Measurements from ENCODE around the gene CDK16.

Gene CDK16

DNA sequence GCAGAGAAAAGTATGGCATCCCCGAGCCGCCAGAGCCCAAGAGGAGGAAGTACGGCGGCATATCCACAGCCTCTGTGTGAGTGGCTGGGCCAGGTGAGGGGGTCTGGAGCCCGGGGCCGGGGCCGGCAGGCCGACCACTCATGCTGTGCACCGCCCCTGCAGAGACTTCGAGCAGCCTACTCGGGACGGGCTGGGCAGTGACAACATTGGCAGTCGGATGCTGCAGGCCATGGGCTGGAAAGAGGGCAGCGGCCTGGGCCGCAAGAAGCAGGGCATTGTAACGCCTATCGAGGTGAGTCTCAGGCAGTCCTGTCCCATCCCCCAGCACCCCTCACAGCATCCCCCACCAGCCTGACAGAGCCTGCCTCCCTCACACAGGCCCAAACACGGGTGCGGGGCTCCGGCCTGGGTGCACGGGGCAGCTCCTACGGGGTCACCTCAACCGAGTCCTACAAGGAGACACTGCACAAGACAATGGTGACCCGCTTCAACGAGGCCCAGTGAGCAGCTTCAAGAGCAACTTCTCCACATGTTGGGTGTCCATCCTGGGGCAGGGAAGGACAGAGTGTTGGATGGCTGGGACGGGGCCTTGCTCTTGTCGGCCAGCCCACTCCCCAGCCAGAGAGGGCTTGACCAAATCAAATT lies 32.3 kb upstream of the CDK16 start:
- DNase-seq (ENCODE audit: low read depth in 2 of 2), result no peak

DNA sequence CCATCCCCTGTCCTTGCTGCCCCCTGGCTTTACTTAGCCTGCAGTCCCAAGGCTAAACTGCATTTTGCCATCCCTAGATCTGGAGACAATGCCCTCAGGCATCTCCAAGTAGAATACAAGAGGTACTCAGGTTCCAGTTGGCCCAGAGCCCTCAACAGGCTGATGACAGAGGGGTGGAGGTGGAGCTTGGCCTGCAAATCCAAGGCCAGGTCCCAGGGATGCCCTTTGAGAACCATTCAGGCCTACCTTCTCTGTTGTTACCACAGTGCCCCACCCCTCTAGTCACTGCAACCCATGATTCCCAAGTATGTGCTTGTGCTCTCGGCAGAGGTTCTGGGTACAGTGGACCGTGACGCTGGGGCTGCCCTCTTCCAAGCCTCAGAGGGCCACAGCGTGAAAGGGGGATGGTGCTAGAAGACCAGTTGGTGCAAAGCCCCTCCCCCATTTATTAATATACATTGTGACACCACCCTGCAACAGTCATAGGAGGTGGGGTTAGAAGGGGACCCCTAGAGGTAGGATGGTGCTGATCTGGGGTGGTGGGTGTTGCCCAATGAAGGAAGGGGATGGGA lies 31.3 kb upstream of the CDK16 start:
- DNase-seq (ENCODE audit: low read depth in 2 of 2), result no peak

DNA sequence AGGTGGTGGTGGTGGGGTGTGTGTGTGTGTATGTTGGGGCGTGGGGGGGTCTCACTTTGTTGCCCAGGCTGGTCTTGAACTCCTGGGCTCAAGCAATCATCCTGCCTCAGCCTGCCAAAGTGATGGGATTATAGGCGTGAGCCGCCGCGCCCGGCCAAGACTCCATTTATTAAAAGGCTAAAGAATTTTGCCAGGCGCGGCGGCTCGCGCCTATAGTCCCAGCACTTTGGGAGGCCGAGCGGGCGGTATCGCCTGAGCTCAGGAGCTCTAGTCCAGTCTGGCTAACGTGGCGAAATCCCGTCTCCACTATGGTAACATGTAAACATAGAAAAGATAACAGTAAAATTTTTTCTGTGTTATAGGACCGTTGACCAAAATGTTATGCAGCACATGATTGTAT lies 28.6 kb upstream of the CDK16 start:
- no peak for DNase-seq (ENCODE audit: low read depth in 2 of 2)

DNA sequence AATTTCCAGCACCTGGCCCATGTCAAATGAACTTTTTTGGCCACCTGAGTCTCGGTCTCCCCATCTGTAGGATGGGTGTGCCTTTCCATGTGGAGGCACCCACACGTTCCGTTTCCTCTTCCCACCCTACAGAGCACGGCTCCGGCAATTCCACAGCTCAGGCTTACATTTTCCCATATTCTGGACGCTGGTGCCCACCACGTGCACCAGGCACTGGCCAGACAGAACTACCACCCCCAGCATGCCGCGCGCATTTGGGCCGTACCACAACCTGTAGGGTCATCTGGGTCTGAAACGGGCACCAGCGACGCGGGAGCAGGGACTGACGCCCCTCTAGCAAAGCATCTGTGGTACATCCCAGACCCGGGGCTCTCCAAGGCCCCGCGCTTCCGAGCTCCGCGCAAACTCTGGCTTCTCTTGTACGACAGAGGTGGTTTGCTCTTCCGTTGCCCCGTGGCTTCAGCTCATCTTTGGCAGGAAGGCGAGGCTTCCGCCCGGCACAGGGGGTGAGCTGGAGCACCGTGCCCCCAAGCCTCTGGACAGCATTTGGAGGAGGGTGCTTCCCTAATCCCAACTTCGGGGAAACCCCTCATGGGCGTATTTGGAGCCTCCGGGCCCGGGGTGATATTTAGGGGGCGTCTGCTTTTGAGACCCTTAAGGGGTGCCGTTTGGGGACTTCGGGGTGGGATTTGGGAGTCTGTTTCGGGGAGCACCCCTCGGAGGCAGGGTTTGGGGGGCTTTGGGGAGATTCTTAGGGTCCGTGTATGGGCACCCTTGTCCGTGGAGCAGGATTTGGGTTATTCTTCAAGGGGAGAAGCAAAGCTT lies 27.8 kb upstream of the CDK16 start:
- DNase-seq (ENCODE audit: low read depth in 2 of 2), result peak; percentile 66 to 70

DNA sequence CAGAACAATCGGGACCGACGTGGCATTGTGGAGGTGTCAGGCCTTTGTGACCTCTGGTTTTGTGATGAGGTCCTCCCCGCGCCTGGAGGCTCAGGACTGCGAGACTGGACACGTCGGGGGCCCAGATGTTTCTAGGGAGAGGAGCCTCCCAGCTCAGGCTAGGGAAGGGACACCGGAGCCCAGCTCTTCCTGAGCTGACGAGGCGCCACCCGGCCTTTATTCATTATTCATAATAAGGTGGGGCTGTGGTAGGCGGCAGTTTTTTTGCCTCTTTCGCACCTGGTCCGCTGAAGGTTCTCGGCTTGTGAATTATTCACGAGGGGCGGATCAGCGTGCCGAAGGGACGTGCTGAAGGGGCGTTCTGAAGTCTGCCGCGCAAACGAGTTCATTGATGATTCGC lies 27.1 kb upstream of the CDK16 start:
- DNase-seq (ENCODE audit: low read depth in 2 of 2), result peak; percentile 13 to 26

DNA sequence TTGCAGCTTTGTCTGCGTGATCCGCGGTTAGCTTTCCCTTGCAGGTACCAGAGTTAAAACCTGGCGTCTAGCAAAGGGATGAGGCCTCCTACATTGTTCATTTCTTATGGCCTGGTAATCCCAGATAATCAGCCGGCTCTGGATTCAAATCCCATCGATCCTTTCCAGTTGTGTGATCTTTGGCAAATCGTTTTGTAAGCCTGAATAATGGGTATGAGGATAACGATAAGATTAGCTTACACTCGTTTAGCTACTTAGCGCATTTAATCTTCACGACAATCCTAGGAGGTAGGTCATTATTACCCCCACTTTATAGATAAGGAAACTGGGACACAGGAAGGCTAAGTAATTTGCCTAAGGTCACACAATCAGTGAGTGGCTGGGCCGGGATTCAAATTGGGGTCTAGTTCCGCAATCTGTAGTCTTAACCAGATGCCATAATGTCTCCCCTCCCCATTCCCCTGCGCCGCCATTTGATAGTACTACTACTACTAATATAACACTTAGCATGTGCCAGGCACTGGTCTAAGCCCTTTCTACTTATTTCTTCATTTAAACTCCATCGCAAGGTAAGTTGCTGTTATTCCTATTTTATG lies 26.6 kb upstream of the CDK16 start:
- DNase-seq (ENCODE audit: low read depth in 2 of 2), result no peak

DNA sequence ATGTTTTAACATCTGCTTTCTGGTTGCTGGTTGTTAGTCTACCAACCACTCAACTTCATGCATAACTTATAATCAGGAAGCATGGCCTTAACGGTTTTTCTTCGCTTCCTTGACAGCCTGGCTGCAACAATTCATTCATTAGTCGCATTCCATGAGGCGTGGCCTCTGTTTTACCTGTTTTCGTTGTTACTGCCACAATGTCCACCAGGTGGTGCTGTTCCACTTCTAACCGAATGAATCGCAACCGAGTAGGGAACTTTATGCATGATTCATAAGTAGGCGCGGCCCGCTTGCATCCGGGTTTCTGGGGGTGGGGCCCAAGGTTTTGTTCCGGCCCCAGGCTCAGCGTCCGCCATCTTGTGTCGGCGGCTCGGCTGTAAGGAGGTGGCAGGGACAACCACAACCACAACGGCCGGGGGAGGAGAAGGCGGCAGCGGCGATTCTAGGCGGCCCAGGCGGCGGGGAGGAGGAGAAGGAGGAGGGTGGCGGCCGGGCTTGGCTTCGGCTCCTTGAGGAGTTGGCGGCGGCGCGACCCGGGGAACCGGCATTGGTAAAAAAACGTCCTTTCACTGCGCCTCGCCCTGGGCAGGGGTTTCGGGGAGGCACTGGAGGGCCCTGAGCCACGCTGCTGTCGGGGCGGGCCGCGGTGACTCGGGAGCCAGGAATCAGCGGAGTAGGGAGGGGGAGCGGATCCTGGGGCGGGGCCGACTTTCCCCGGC lies 24.8 kb upstream of the CDK16 start, which contains the start of gene UBA1:
UBA1 (plus strand) TSS at position 355 of the 719 bp plus-strand sequence. CDS start 4,974 bp downstream, outside the sequence.
- peak; percentile 83 to 97 for DNase-seq (ENCODE audit: low read depth in 2 of 2)

DNA sequence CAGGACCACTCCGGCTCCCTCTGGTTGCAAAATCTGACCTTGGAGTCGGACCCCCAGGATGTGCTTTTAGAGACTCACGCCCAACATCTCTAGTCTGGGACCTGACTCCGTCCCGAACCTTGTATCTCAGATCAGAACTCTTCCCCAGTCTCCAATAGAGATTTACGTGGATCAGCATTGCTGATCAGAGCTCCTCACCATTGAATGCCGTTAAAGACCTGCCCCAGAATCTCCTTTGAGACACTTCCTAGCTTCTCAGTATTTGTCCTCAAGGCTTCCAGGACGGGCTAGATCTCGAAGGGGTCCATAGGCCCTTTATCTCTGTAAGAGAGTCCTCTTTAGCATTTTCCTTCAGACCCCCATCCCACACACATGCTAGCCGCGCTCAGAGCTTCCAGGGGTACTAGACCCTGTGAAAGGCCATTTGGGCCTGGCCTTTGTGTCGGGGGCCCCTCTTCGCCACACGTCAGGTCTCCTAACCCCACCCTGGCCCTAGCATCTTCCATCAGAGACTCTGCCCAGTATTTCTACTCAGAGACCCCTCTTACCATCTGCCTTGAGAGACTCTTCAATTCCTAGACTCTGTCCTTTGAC lies 24.2 kb upstream of the CDK16 start:
- no peak for DNase-seq (ENCODE audit: low read depth in 2 of 2)

DNA sequence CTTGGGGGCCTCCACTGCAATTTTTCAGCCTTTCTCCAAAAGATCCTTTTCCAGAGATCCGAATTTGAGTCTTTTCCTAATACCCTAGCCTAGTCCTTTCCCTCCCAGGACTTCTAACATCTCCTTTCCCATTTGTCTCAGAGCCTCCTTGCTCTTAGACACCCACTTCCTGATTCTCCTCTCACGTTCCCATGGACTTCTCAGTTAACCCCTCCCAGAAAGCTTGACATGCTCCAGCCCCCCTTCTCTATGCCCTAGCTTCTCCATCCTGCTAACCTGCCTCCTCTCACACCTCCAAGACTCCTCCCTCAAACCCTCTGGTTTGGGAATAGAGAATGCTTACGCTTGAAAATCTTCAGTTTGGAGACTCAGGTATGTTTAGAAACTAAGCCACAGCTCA lies 22.4 kb upstream of the CDK16 start:
- no peak for DNase-seq (ENCODE audit: low read depth in 2 of 2)

DNA sequence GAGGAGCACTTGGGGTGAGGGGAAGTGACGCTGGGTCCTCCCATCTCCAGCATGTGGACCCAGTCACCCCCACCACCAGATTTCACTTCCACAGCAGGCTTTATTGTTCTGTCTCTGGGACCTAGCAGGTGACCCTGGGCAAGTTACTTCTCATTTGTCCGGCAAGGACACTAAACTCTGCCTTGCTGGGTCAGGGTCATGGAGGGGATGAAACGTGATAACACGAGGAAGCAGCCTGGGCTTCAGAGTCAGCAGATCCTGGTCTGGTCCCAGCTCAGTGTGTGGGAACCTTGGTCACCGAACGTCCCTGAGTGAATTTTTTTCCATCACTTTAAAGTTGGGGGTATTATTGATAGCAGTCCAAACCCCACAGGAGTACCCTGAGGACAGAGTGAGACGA lies 21.0 kb upstream of the CDK16 start:
- DNase-seq (ENCODE audit: low read depth in 2 of 2), result no peak

DNA sequence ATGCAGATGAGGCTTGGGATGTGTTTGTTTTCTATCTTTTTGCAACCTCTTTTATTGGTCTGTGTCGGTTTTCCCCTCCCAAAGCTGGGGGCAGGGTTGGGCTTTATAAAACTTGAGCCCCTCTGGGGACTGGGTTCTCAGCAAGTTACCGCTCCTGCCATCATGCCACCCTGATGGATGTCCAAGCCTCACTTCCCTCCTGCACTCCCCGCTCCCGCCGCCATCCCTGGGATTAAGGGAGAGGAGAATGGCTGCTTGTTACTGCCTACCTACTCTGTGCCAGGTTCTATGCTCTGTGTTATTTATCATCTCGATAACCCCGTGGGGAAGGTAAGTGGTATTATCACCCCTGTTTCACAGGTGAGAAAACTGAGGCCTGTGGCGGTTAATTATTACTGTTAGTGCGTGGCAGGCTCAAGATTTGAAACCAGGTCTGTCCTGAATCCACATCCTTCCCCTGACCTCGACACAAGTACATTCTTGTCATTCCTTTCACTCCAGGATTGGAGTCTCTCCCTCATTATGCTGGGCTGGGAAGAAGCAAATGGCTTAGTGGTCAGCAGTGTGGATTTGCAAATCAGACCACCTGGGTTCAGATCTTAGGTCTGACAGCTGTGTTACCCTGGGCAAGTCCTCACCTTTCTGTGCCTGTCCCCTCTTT lies 20.3 kb upstream of the CDK16 start:
- no peak for DNase-seq (ENCODE audit: low read depth in 2 of 2)

DNA sequence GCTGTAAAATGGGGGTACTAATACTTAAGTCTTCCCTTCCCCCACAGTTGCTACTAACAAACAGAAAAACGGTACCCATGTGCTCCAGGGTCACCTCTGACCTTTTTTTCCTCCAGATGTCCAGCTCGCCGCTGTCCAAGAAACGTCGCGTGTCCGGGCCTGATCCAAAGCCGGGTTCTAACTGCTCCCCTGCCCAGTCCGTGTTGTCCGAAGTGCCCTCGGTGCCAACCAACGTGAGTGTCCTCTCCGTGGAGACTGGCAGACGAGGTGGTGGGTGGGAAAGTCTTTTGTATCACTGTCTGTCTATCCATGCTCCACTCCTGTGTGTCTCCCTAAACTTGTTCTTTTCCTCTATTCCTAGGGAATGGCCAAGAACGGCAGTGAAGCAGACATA lies 19.8 kb upstream of the CDK16 start:
- DNase-seq (ENCODE audit: low read depth in 2 of 2), result no peak

DNA sequence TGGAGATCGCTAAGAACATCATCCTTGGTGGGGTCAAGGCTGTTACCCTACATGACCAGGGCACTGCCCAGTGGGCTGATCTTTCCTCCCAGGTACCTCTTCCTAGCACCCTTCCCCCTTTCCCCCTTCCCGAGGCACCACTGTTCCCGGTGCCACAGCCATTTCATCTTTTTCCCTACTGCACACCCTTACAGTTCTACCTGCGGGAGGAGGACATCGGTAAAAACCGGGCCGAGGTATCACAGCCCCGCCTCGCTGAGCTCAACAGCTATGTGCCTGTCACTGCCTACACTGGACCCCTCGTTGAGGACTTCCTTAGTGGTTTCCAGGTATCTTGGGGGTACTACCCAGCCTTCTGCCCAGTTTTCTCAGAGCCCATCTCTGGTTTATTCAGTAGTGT lies 19.2 kb upstream of the CDK16 start:
- no peak for DNase-seq (ENCODE audit: low read depth in 2 of 2)

DNA sequence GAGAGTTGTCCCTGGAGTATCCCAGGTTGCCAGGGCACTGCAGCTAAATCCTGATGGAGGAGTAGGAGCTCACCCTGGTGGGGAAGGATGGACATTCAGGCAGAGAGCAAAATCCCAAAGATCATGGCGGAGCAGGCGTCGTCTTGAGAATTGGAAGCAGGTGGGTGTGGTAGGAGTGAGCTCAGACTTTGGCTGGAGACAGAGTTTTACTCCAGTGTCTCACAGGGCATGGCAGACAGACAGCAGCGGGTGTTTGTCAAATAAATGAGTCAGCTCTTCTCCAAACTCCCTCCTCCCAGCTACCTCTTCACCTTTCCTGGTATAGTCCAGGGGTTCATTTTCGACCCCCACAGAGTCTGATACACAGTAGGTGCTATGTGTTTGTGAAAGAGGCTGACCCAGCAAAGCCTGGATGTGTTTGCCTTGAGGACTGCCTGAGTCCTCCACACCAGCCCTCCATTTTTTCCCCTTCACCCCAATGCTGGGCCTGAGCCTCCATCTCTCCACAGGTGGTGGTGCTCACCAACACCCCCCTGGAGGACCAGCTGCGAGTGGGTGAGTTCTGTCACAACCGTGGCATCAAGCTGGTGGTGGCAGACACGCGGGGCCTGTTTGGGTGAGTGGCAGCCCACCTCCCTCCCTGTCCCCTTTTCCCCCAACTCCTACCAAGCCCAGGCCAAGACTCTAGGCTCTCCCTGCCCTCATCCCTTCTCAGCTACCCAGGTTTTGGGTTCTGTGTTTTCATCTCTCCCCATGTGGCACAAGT lies 17.9 kb upstream of the CDK16 start:
- no peak for DNase-seq (ENCODE audit: low read depth in 2 of 2)

DNA sequence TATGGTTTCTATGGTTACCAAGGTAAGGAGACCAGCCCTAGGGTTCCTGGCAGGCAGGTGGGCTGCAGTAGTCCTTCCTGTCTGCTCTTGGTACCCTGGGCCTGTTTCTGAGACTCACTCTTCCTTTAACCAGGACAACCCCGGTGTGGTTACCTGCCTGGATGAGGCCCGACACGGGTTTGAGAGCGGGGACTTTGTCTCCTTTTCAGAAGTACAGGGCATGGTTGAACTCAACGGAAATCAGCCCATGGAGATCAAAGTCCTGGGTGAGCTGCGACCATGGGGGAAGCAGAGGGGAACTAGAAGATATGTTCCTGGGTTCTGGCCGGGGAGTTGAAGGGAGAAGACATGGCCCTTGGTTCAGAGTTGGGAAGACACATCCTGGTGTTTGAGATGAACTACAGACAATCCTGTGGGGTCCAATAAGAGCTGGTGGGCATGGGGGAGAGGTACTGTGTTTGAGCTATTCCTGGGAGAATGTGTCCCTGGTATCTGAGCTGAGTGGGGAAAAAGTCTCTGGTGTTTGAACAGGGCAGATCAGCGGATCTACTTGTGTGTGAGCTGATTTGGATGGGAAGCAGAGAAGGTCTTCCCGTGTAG lies 17.0 kb upstream of the CDK16 start:
- no peak for DNase-seq (ENCODE audit: low read depth in 2 of 2)

DNA sequence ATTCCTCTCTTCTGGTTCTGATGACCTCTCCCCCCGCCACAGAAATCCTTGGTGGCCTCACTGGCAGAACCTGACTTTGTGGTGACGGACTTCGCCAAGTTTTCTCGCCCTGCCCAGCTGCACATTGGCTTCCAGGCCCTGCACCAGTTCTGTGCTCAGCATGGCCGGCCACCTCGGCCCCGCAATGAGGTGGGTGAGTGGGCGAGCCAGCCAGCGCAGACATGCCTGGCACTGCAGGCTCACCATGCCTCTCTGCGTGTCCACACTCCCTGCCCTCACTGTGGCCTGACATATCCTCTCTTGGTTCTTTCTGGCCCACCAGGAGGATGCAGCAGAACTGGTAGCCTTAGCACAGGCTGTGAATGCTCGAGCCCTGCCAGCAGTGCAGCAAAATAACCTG lies 16.2 kb upstream of the CDK16 start:
- no peak for DNase-seq (ENCODE audit: low read depth in 2 of 2)

DNA sequence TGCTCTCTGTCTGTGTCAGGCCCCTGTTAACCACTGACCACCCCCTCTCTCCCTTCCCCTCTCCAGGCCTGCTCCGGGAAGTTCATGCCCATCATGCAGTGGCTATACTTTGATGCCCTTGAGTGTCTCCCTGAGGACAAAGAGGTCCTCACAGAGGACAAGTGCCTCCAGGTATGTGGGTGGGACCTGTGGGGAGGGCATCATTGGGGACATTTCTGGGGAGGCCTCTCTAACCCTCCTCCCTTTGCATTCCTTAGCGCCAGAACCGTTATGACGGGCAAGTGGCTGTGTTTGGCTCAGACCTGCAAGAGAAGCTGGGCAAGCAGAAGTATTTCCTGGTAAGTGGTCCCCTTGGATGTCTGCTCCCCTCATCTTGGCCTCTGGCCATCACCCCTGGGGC lies 15.6 kb upstream of the CDK16 start:
- no peak for DNase-seq (ENCODE audit: low read depth in 2 of 2)

DNA sequence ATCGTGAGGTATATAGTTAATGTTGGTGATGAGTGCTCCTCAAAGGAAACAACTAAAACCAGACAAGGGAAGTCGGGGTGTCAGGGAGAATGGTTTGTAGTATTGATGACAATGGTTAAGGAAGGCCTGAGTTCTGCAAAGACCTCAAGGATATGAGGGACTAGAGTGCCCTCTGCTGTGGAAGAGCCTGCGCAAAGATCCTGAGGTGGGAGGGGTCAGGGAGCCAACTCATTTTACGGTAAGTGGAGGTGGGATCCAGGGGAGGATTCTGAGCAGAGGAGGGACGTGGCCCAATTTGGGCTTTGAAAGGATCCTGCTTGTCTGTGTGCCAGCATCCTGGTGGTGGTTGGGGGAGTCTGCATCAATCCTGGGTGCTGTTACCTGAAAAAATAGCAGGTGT lies 13.5 kb upstream of the CDK16 start:
- no peak for DNase-seq (ENCODE audit: low read depth in 2 of 2)

DNA sequence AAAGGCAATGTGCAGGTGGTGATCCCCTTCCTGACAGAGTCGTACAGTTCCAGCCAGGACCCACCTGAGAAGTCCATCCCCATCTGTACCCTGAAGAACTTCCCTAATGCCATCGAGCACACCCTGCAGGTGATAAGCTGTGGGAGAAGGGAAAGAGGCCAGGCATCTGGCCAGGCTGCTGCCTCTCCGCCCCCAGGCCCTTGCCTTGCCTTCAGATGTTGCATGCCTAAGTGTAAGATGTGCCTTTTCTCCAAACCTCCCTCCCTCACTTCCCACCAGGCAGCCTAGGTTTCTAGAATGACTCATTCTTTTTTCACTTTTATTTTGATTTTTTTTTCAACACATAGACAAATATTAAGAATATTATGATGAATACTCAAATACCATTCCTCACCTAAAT lies 12.2 kb upstream of the CDK16 start:
- DNase-seq (ENCODE audit: low read depth in 2 of 2), result no peak

DNA sequence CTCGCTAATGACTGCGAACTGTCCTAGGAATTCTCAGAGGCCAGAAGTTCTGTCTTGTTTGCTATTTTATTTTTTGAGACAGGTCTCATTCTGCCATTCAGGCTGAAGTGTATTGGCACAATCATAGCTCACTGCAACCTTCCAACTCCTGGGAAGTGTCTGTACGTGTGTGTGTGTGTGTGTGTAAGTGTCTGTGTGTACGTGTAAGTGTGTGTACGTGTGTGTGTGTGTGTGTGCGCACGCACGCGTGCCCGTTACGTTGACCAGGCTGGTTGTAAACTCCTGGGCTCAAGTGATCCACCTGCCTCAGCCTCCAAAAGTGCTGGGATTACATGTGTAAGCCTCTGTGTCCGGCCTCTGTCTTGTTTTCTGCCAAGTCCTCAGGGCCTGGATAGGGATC lies 10.4 kb upstream of the CDK16 start:
- no peak for DNase-seq (ENCODE audit: low read depth in 2 of 2)

All from activated CD4-positive, alpha-beta T cell treated with anti-CD3 and anti-CD28 coated beads for 24 hours (primary cell).